ENCODE data around the gene EPHB2.
"Not testable (repeated sequence)": the region's sequence is repeated elsewhere in the genome, so short reads cannot be mapped to it uniquely, and the experiment has no call there.

Gene EPHB2

GRCh38 chr1:22841142-22841541 lies 130.5 kb downstream of the EPHB2 start:
- TF ChIP-seq ZFX (IDR thresholded peaks at IDR 0.05; ENCODE audit: borderline replicate concordance): no peak
- no peak for TF ChIP-seq CTCF (IDR thresholded peaks at IDR 0.05)

GRCh38 chr1:22841860-22842281 lies 131.2 kb downstream of the EPHB2 start:
- no peak for TF ChIP-seq ZFX (IDR thresholded peaks at IDR 0.05; ENCODE audit: borderline replicate concordance)
- TF ChIP-seq CTCF (IDR thresholded peaks at IDR 0.05): no peak
- H3K27ac ChIP-seq: no peak overlapping the region

More at GRCh38 chr1:22841142-22841541, 130.5 kb downstream of the EPHB2 start:
- no peak overlapping the region for H3K27ac ChIP-seq

- not testable (repeated sequence) for H3K27ac ChIP-seq
These were observed 133.0 kb downstream of the EPHB2 start for GRCh38 chr1:22843441-22844183.

GRCh38 chr1:22844621-22845020 lies 134.0 kb downstream of the EPHB2 start:
- no peak for TF ChIP-seq ZFX (IDR thresholded peaks at IDR 0.05; ENCODE audit: borderline replicate concordance)
- no peak for TF ChIP-seq CTCF (IDR thresholded peaks at IDR 0.05)
- no peak overlapping the region for H3K27ac ChIP-seq

- no peak for TF ChIP-seq ZFX (IDR thresholded peaks at IDR 0.05; ENCODE audit: borderline replicate concordance)
- TF ChIP-seq CTCF (IDR thresholded peaks at IDR 0.05): no peak
These were observed 134.8 kb downstream of the EPHB2 start for GRCh38 chr1:22845398-22845935.

GRCh38 chr1:22846458-22846857 lies 135.8 kb downstream of the EPHB2 start:
- H3K27ac ChIP-seq: no peak overlapping the region
- TF ChIP-seq CTCF (IDR thresholded peaks at IDR 0.05) (no peak), ZFX (IDR thresholded peaks at IDR 0.05; ENCODE audit: borderline replicate concordance) (no peak)

More at GRCh38 chr1:22845398-22845935, 134.8 kb downstream of the EPHB2 start:
- H3K27ac ChIP-seq: no peak overlapping the region

- no peak overlapping the region for H3K27ac ChIP-seq
- TF ChIP-seq ZFX (IDR thresholded peaks at IDR 0.05; ENCODE audit: borderline replicate concordance): no peak
- TF ChIP-seq CTCF (IDR thresholded peaks at IDR 0.05): no peak
These were observed 136.6 kb downstream of the EPHB2 start for GRCh38 chr1:22847249-22847648.

Measured in 22Rv1 (cell line).